HG03521 (cell line): ENCODE results near the gene BST1.

Source experiments
- ATAC-seq: cut with Tn5 transposase; IDR thresholded peaks from one replicate; pipeline ENCODE4 v1.9.1; 2021; ENCODE audit warnings: mild to moderate bottlenecking, moderate library complexity; ENCODE audit not compliant: unreplicated experiment

Gene BST1

DNA sequence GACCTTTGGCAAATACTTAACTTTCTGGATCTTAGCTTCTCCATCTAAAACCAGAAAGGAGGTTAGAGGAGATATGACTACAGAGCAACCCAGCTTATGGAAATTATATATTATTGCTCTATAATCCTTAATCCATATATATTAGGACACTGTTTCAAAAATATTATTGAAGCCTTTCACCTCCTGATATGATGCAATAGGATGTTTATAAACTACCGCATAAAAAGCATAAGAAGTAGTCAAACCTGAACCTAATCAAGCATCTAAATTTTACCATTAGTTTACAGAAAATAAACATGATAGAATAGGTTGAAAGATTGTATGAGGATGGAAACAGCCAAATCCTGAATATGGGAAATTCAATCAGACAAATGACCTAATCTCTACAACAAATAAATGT is 26.8 kb upstream of the BST1 start:
- ATAC-seq = no peak

- ATAC-seq = no peak
Measured at GRCh38 chr4:15676899-15677298, 26.0 kb upstream of the BST1 start.

- no peak for ATAC-seq
Measured at GRCh38 chr4:15677507-15677988, 25.3 kb upstream of the BST1 start.

DNA sequence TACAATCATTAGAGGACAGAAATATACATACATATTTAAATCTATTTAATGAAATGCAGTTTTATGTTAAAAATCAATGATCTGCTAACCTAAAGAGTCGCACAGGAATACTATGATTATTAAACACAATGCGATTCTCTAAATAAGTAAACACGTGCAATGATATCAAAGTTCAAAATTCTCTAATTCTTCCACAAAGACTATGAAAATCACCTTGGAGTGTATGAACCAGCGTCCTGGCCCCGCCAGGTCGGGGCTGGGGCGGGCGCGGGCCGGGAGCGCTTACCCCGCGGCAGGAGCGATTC is 21.8 kb upstream of the BST1 start:
- ATAC-seq = no peak

- peak; percentile 90 for ATAC-seq
Measured at GRCh38 chr4:15681372-15682241, 21.3 kb upstream of the BST1 start, which contains the start of gene FAM200B. FAM200B (plus strand) TSS chr4:15681827; CDS start chr4:15686978, 5,151 bp downstream.

- no peak for ATAC-seq
Measured at GRCh38 chr4:15682242-15683142, 20.4 kb upstream of the BST1 start.

DNA sequence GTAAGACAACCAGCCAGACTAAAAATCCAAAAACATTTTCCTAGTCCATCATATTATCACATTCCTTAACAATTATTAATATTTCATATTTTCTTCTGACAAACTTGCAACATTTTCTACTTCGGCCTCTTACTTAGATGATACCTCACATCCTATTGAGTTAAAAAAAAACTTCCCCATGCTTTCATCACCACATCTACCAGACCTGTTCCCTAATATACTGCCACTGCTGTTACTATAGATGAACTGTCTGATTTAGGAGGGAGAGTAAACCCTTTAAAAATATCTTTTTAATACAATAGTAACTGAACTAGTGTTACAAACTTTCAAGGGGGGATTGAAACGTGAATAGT is 19.7 kb upstream of the BST1 start:
- ATAC-seq = no peak

GRCh38 chr4:15684498-15684897 is 18.4 kb upstream of the BST1 start:
- ATAC-seq = no peak

GRCh38 chr4:15688051-15688450 is 14.8 kb upstream of the BST1 start:
- no peak for ATAC-seq

GRCh38 chr4:15689540-15689939 is 13.3 kb upstream of the BST1 start:
- ATAC-seq = no peak

DNA sequence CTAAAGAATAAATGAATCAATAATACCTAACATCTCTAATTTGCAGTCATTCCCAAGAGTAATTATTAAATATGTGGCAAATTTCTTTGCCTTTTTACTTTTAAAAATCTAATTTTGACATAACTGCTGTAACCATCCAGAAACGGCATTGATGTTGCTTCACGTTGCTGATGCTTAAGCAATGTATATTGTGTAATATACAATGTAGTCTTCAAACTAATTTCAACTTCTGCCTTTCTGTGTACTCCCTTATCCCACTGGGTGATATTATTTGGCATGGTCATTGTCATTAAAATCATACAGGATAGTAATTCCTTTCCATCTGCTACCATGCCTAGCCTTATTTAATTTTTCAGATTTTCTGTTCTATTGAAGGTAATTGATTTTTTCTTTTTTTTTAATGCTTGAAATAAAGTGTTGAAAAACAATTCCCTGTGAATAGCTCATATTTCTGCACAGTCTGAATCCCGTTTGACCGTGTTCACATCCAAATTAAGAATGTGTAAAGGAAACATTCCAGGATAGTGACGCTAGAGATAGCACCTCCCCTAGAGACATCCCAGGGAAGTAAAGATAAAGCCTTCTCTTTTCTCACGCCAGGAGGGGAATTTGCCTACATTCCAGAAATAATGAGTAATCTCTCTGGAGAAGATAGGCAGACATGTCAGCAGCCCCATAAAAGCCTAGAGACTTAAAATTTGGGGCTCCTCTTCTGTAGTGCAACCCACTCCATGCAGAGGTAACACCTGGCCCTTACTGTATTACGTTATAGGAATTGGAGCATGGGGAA is 12.7 kb upstream of the BST1 start:
- ATAC-seq = no peak

DNA sequence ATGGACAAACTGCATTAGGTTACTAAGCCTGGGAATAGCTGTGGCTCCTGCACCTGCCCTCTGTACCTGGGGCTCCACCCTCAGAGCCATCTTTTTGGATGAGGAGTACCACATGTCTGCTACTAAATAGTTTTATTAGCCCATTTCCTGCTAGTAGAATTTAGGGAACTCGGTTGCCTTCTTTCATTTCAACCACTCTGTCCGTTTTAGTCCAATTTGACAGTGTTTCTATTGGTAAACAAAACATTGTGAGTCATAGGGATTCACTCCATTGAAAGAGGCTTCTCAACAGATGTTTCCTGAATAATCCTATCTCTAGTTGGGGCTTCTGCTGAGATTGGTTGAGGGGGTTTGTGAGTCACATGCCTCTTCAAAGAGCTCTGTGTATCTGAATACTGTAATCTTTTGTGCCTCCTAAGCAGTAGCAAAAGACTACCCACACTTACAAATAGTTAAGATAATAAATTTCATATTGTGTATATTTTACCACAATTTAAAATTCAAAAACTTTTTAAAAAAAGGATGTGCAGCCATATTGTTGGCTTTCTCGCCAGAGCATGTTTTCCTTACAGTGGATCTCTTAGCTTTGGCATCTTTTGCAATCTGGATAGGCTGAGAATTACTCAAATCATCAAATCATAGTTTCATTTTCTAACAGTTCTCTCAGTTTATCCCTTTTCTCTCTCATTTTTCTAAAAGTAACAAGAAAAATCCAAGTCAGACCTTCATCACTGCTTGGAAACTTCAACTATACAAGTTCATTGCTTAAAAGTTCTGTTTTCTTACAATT is 11.3 kb upstream of the BST1 start:
- no peak for ATAC-seq

DNA sequence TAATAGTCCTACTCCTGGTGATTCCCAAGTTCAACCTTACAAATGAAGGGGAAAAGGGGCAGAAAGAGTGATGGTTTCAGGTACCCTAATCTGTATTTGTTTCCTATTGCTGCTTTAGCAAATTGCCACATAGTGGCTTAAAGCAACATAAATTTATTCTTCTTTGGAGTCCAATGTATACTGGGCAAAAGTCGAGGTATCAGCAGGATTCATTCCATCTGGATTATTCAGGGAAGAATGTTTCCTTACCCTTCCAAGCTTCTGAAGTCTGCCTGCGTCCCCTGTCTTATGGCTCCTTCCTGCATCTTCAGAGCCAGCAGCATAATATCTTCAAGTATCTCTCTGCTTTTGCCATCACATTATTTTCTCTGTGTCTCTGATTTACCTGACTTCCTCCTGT is 10.3 kb upstream of the BST1 start:
- ATAC-seq = no peak

DNA sequence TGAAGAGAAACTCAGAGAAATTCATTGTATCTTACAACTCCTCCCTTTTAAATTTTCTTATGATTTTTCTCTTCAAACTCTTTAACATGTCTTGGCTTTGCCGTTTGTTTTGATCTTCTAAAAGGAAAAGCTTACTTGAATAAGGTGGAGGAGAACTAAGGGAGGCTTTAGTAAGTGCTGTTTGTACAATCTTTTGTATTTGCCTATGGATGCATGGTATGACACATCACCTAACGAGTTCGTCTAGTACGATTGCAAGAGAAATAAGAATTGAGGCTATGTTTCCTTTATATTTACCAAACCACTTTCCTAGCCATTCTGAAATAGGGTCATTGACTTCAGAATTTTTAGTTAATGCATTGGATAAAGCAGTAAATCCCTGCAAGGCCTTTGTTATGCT is 8.4 kb upstream of the BST1 start:
- ATAC-seq = no peak

DNA sequence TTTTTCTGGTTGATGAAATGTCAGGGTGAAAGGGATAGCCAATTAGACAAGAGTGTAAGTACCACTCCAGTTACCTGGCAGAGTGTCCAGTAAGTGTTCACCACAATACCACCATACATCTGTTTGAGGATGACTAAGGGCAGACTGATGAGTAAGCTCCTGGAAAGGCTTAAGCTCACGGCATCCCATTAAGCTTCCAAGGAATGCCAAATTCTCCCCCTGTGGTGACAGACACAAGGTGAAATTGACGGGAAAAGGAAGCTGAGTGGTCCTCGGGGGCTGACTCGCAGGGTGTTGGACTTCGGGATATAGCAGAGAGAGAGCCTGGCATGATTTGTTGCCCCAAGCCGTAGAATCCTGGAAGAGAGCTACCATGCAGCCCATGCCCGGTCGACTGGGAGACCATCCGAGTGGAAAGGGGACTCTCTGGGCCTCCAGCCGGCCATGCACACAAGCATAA is 7.6 kb upstream of the BST1 start:
- no peak for ATAC-seq

DNA sequence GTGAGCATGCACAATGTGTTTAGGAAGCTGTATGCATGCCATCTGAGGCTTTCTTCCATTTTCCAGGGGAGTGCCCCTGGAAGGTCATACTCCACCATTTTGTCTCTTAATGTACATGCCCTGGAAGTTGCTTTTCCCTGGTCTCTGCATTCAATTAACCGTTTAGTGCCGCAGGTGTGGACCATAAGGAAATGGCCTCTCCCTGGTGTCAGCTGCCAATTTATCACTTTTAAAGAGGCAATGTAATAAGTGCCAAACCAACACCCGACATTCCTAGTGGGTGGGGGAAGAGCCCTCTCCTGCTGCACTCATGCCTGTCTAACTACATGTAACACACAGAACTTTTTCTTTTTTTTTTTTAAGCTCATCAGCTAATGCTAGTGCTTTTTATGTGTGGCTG is 7.1 kb upstream of the BST1 start:
- no peak for ATAC-seq

DNA sequence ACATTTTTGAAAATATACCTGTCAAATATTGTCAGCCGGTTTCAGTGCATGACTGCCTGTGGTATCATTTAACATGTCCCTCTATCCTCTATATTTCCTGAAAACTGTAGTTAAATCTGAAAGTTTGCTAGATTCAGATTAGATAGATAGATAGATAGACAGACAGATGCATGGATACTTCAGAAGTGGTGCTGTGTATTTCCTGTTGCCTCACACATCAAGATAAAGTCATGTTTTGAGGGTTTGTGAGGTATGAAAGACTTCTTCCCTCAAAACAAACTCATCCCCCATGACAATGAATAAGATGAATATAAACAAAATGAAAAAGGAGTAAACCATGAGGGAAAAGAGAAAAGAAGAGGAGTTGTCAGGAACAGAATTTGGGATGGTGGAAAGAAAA is 6.0 kb upstream of the BST1 start:
- ATAC-seq = no peak

DNA sequence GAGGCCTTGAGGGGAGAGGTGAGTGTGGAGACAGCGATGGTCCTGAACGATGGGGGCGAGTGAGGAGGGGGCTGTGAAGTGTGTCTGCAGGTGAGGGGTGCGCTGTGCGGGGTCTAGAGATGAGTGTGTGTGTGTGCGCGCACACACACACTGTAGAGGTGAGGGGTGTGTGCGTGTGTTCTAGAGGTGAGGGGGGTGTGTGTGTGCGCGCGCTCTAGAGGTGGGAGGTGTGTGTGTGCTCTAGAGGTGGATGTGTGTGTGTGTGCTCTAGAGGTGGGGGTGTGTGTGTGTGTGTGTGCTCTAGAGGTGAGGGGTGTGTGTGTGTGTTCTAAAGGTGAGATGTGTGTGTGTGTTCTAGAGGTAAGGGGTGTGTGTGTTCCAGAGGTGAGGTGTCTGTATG is 574 bp downstream of the BST1 start:
- no peak for ATAC-seq

GRCh38 chr4:15704129-15704528 is 1.3 kb downstream of the BST1 start:
- no peak for ATAC-seq

- no peak for ATAC-seq
Measured at GRCh38 chr4:15706646-15707362, 3.9 kb downstream of the BST1 start.
